HepG2 (cell line): ENCODE data around the gene ELOVL2. TPM values are rescaled to one million over a fixed set of nuclear protein-coding genes. Genes with fewer than 3 reads are reported as not detected.
A peak's percentile ranks its signal among the peaks of the same experiment; 100 is the strongest.

Source experiments
- ATAC-seq: fragments of 200-7000 bp; cut with Tn5 transposase; 3 replicates; pipeline ENCODE4 v1.9.1; 2020; ENCODE audit warnings: mild to moderate bottlenecking, moderate library complexity
- BruUV-seq: library from RNA; stranded (reverse); fragments of 400-500 nt; replicated peaks from 2 replicates; lab custom pipeline; 2021; lab: Mats Ljungman, UMichigan
- CTCF ChIA-PET: fragments of 300-600 bp; formaldehyde crosslinking; extraction: SDS; loops from one replicate; lab custom pipeline; 2021; ENCODE audit warnings: low total read pairs, inconsistent platforms, low intra/inter-chr PET ratio; lab: Yijun Ruan, JAX
- POLR2A ChIA-PET: fragments of 350-600 bp; sonication (Branson Sonifier 250); formaldehyde crosslinking; loops from one replicate; lab custom pipeline; 2020; ENCODE audit warnings: antibody characterized with exemption, inconsistent platforms; lab: Yijun Ruan, JAX
- DNase-seq: peaks from one replicate; pipeline ENCODE4 v3.0.0-alpha.2; 2015; ENCODE audit warnings: low spot score
- FAIRE-seq: peaks from 3 replicates; lab custom pipeline; 2011; peaks lifted over from hg19 to GRCh38; lab: Jason Lieb, UNC
- H2AFZ ChIP-seq: one replicate; pipeline ENCODE4 v1.6.1; 2011; ENCODE audit warnings: low read length, inconsistent platforms
- H3K27ac ChIP-seq: fragments of 300-600 bp; 3 replicates; pipeline ENCODE4 v1.8.0; 2011; ENCODE audit warnings: mixed run types, mild to moderate bottlenecking, mixed read lengths, low read length, inconsistent platforms; ENCODE audit not compliant: insufficient read depth; ENCODE audit errors: extremely low read length
- H3K27me3 ChIP-seq, 2 experiments: fragments of 200-600 bp in 1 of 2; 2 replicates in 1 of 2; 3 replicates in 1 of 2; pipeline versions ENCODE4 v1.6.0 to v1.8.0; 2011; ENCODE audit warnings: low read length in 2 of 2, mild to moderate bottlenecking in 2 of 2, moderate library complexity in 2 of 2, inconsistent platforms in 1 of 2; ENCODE audit not compliant: insufficient read depth in 2 of 2, control insufficient read depth in 1 of 2
- H3K36me3 ChIP-seq, 2 experiments: fragments of 200-600 bp in 1 of 2; replicated peaks in 1 of 2; 2 replicates in 1 of 2; 3 replicates in 1 of 2; pipeline versions ENCODE4 v1.5.1 to v1.8.0; 2011; ENCODE audit warnings: low read length in 2 of 2, inconsistent platforms in 1 of 2; ENCODE audit not compliant: insufficient read depth in 2 of 2, control insufficient read depth in 1 of 2
- H3K4me1 ChIP-seq: 2 replicates; pipeline ENCODE4 v1.5.1; 2012; ENCODE audit warnings: low read length, inconsistent platforms; ENCODE audit not compliant: insufficient read depth
- H3K4me2 ChIP-seq: 2 replicates; pipeline ENCODE4 v1.6.0; 2011; ENCODE audit warnings: low read depth, low read length, inconsistent platforms
- H3K4me3 ChIP-seq, 3 experiments: fragments of 200-600 bp in 1 of 3; sonication (generic), shearing (Covaris generic) in 1 of 3; replicated peaks in 1 of 3; 2 replicates each; pipeline ENCODE4 v1.5.1; 2011 to 2016; ENCODE audit warnings: low read length in 3 of 3, inconsistent platforms in 2 of 3, low read depth in 2 of 3, mild to moderate bottlenecking in 2 of 3, control low read depth in 1 of 3, mixed read lengths in 1 of 3; ENCODE audit not compliant: insufficient read depth in 1 of 3
- H3K79me2 ChIP-seq: one replicate; pipeline ENCODE4 v1.6.1; 2011; ENCODE audit warnings: low read length, inconsistent platforms; ENCODE audit not compliant: insufficient read depth
- H3K9ac ChIP-seq: 2 replicates; pipeline ENCODE4 v1.6.0; 2011; ENCODE audit warnings: mild to moderate bottlenecking, low read depth, low read length, inconsistent platforms; ENCODE audit not compliant: insufficient read depth
- H3K9me3 ChIP-seq: 2 replicates; pipeline ENCODE4 v1.5.1; 2012; ENCODE audit warnings: mild to moderate bottlenecking, low read length
- H4K20me1 ChIP-seq: 2 replicates; pipeline ENCODE4 v1.6.0; 2011; ENCODE audit warnings: inconsistent platforms, mild to moderate bottlenecking, low read length, moderate library complexity; ENCODE audit not compliant: insufficient read depth
- HOMEZ ChIP-seq: IDR thresholded peaks from 2 replicates; pipeline ENCODE4 v1.6.1; 2016; ENCODE audit warnings: low read depth
- RAD21 ChIP-seq: fragments of 450-650 bp; formaldehyde crosslinking; IDR thresholded peaks from 2 replicates; pipeline ENCODE4 v1.5.0; 2020; ENCODE audit warnings: mild to moderate bottlenecking
- ZNF180 ChIP-seq: sonication (generic); formaldehyde crosslinking; IDR thresholded peaks from 2 replicates; pipeline ENCODE4 v1.4.0; 2020; ENCODE audit warnings: low read depth, missing genetic modification reagents, borderline replicate concordance
- ZNF687 ChIP-seq: sonication (generic); formaldehyde crosslinking; IDR thresholded peaks from 2 replicates; pipeline ENCODE4 v1.5.1; 2020; ENCODE audit warnings: mild to moderate bottlenecking, missing genetic modification reagents, moderate library complexity
- WGBS: methylation state at CpG from one replicate; pipeline ENCODE4 v1.1.6; 2017; ENCODE audit warnings: low lambda C conversion rate; 5-methylcytosine and 5-hydroxymethylcytosine counted together
- in situ Hi-C: cut with HindIII; loops from 2 replicates; pipeline ENCODE4 v1.10.0; 2017; ENCODE audit warnings: low pct_unique_long_range_greater_than_20kb; ENCODE audit not compliant: extremely low pct_ligation_motif_present
- intact Hi-C: fragments of 100-400 bp; cut with micrococcal nuclease; formaldehyde crosslinking; loops from one replicate; pipeline ENCODE4 v1.10.0; 2022; ENCODE audit not compliant: unreplicated experiment
- polyA plus RNA-seq, 8 experiments: library from polyadenylated mRNA; depleted of rRNA in 3 of 8; stranded (reverse) in 7 of 8; unstranded in 1 of 8; fragments of >200 nt; fragmentation: Illumina TruSeq in 4 of 8; extraction: Trizol in 4 of 8; gene quantifications; 2 replicates each; pipeline versions ENCODE4 v1.2.1 to v1.2.3, GENCODE V29; 2011 to 2016; ENCODE audit warnings: low read depth in 4 of 8, missing spikeins in 1 of 8, mixed read lengths in 1 of 8; ENCODE audit not compliant: insufficient read depth in 1 of 8
- total RNA-seq, 5 experiments: library from RNA; depleted of rRNA; stranded (reverse); fragments of >200 nt; fragmentation: Illumina TruSeq; extraction: Trizol; gene quantifications; 2 replicates each; pipeline ENCODE4 v1.2.3, GENCODE V29; 2016; ENCODE audit warnings: low read depth in 1 of 5

ELOVL2 gene
- total and polyA plus RNA-seq, 2 of the 13 experiments (the other 11 are each of a cell fraction or from before 2014, with no cell fraction given), result 43.6 to 65.4 TPM

- WGBS, result 88% methylated on average over 5 of the region's 5 CpGs
- DNase-seq, result no peak
- Histone ChIP-seq H3K27me3 (0 out of 5 replicates have a peak, but pooled peaks cover 0 to 2% of the 10 kb centered on the region in 2 experiments), H3K9me3 (no peaks in the 10 kb centered on the region), H3K4me2 (no peak overlapping the region), H3K36me3 (no peaks in the 10 kb centered on the region; a peak in 1 of 5 replicates), H3K27ac (no peak overlapping the region), H3K4me1 (no peaks in the 10 kb centered on the region), H3K4me3 (no peak overlapping the region), H4K20me1 (no peaks in the 10 kb centered on the region), H2AFZ (no peak overlapping the region), H3K79me2 (no peaks in the 10 kb centered on the region), H3K9ac (no peak overlapping the region)
- BruUV-seq, result no TSS peak
- in situ Hi-C loops, result no loop called here
- ATAC-seq, result no peak
- no peak for FAIRE-seq
- intact Hi-C loops, result no loop called here
- POLR2A ChIA-PET, result no interaction called here
- CTCF ChIA-PET, result no interaction called here
- no peak for TF ChIP-seq ZNF180 (CRISPR knock-in tag)
Measured at GRCh38 chr6:10977231-10977968, 66.7 kb downstream of the ELOVL2 start.

GRCh38 chr6:10976571-10976970 lies 67.5 kb downstream of the ELOVL2 start:
- 41% methylated on average over 6 of the region's 6 CpGs for WGBS
- POLR2A ChIA-PET, result no interaction called here
- Histone ChIP-seq H3K79me2 (no peaks in the 10 kb centered on the region), H3K36me3 (no peaks in the 10 kb centered on the region), H4K20me1 (no peaks in the 10 kb centered on the region), H3K9ac (no peak overlapping the region), H3K4me3 (no peak overlapping the region), H2AFZ (no peak overlapping the region), H3K27me3 (0 out of 5 replicates have a peak, but pooled peaks cover 0 to 2% of the 10 kb centered on the region in 2 experiments), H3K27ac (no peak overlapping the region), H3K9me3 (no peaks in the 10 kb centered on the region)
- FAIRE-seq (no peak), ATAC-seq (peak; percentile 68), DNase-seq (no peak)
- CTCF ChIA-PET, result no interaction called here
- no TSS peak for BruUV-seq
- intact Hi-C loops, result no loop called here
- no peak for TF ChIP-seq HOMEZ (CRISPR knock-in tag)
- TF ChIP-seq ZNF687 (CRISPR knock-in tag), result peak; percentile 15; the same call in 1 of the 2 replicates
- no peak for TF ChIP-seq RAD21 (CRISPR knock-in tag)
- TF ChIP-seq, all 625 proteins: peak for 1
- in situ Hi-C loops, result no loop called here
- no peaks in the 10 kb centered on the region for H3K4me1 ChIP-seq
- no peak overlapping the region for H3K4me2 ChIP-seq
